Astrocyte (in vitro differentiated cells and primary cell): ENCODE results near the gene HINT2.

ENCODE experiments used
- EZH2 ChIP-seq: IDR thresholded peaks from 2 replicates; pipeline ENCODE4 v1.6.1; 2012; ENCODE audit warnings: mild to moderate bottlenecking, low read length, inconsistent platforms; ENCODE audit not compliant: insufficient read depth
- TF ChIP-seq, protein P1 (sequence below): IDR thresholded peaks from 2 replicates; pipeline ENCODE4 v1.5.1; 2011; ENCODE audit warnings: low read depth, mild to moderate bottlenecking, inconsistent platforms, low read length, moderate library complexity; ENCODE audit not compliant: insufficient read depth

DNA sequence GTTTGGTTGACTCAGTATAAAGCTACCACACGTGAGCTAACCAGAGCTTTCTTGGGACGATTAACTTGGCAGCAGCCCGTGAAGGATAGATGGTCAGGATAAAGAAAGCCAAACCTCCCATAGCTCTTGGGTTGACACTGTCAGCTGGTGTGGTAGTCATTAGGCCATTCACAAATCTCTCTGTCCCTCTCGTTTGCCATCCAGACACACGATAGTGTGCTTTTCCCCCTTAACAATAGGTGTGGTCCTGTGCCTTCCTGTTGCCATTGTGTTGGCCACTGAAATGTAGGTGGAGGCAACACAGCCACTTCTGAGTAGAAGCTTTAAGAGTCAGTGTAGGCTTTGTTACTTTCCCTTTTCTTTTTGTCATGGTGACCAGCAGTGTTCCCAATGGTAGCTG lies 43.6 kb upstream of the HINT2 start:
- TF ChIP-seq, protein P1, sequence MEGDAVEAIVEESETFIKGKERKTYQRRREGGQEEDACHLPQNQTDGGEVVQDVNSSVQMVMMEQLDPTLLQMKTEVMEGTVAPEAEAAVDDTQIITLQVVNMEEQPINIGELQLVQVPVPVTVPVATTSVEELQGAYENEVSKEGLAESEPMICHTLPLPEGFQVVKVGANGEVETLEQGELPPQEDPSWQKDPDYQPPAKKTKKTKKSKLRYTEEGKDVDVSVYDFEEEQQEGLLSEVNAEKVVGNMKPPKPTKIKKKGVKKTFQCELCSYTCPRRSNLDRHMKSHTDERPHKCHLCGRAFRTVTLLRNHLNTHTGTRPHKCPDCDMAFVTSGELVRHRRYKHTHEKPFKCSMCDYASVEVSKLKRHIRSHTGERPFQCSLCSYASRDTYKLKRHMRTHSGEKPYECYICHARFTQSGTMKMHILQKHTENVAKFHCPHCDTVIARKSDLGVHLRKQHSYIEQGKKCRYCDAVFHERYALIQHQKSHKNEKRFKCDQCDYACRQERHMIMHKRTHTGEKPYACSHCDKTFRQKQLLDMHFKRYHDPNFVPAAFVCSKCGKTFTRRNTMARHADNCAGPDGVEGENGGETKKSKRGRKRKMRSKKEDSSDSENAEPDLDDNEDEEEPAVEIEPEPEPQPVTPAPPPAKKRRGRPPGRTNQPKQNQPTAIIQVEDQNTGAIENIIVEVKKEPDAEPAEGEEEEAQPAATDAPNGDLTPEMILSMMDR = no peak
- no peak for TF ChIP-seq EZH2
